ENCODE measurements around the gene CRB2. TPM values are rescaled to one million over a fixed set of nuclear protein-coding genes. Genes with fewer than 3 reads are reported as not detected.

Gene CRB2
- total RNA-seq, 1 donor from 2014 or later, result 0.93 TPM

- no peak for TF ChIP-seq CTCF (IDR thresholded peaks at IDR 0.05)
- H3K36me3 ChIP-seq, result no peaks in the 10 kb centered on the region
- H3K27me3 ChIP-seq, result no peaks in the 10 kb centered on the region
- H3K4me1 ChIP-seq, result no peaks in the 10 kb centered on the region
- no peaks in the 10 kb centered on the region for H3K9me3 ChIP-seq
- DNase-seq (peak; percentile 53), ATAC-seq (no peak)
- intact Hi-C loops (cut with DNase I), result no loop called here
- H3K4me3 ChIP-seq, result no peak overlapping the region
- H3K27ac ChIP-seq, result no peak overlapping the region
Measured at GRCh38 chr9:123420592-123421111, 64.7 kb downstream of the CRB2 start.

DNA sequence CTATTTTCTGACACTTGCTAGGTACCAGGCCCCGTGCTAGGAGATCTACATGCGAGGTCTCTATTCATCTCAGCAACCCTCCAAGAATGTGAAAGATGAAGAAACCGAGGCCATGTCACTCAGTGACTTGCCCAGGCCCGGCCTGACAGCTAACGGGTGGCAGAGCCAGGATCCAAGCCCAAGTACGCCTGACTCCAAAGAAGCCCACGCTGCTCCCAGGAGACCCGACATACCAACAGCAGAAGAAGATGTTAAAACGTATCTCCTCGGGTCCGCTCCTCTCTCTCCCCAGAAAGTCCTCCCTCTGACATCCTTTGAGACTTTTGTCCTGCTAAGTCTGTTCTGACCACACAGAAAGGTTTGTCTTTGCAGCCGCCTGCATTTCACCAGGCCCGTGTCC lies 65.2 kb downstream of the CRB2 start:
- TF ChIP-seq CTCF (IDR thresholded peaks at IDR 0.05), result no peak
- H3K27me3 ChIP-seq, result no peaks in the 10 kb centered on the region
- H3K9me3 ChIP-seq, result no peaks in the 10 kb centered on the region
- no peaks in the 10 kb centered on the region for H3K36me3 ChIP-seq
- no peaks in the 10 kb centered on the region for H3K4me1 ChIP-seq
- no peak overlapping the region for H3K27ac ChIP-seq
- ATAC-seq (no peak), DNase-seq (peak; percentile 48)
- H3K4me3 ChIP-seq, result no peak overlapping the region
- intact Hi-C loops (cut with DNase I), result no loop called here

DNA sequence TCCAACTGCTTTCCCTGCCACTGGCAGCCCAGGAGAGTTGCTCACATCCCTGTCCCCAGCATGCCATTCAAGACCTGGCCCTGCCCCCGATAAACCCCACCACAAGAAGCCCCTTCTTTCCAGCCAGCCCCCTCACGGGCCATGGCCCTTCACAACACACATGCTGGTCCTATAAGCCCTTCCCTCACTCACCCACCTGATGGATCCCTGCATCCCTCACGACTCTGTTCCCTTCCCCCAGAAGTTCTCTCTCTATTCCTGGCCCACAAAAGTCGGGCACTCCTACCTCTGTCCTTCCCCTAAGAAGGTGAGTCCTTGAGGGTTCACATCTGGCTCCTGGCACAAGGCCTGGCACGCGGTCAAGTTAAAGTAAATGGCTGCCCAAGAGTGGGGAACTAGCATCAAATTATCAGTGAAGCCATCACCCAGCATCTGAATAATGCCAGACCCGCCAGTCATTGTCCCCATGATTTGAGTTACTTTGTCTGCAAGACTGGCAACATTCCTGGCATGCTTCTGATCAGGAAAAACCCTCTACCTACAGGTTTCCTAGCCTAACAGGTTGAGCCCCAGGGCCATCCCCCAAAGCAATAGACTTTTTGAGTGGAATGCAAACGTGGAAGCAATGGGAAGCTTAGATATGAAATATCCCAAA lies 65.9 kb downstream of the CRB2 start:
- no peak for TF ChIP-seq CTCF (IDR thresholded peaks at IDR 0.05)
- Histone ChIP-seq H3K9me3 (no peaks in the 10 kb centered on the region), H3K4me3 (no peak overlapping the region), H3K36me3 (no peaks in the 10 kb centered on the region), H3K27ac (no peak overlapping the region), H3K27me3 (no peaks in the 10 kb centered on the region), H3K4me1 (no peaks in the 10 kb centered on the region)
- no peak for ATAC-seq
- peak; percentile 41 for DNase-seq
- intact Hi-C loops (cut with DNase I), result no loop called here

DNA sequence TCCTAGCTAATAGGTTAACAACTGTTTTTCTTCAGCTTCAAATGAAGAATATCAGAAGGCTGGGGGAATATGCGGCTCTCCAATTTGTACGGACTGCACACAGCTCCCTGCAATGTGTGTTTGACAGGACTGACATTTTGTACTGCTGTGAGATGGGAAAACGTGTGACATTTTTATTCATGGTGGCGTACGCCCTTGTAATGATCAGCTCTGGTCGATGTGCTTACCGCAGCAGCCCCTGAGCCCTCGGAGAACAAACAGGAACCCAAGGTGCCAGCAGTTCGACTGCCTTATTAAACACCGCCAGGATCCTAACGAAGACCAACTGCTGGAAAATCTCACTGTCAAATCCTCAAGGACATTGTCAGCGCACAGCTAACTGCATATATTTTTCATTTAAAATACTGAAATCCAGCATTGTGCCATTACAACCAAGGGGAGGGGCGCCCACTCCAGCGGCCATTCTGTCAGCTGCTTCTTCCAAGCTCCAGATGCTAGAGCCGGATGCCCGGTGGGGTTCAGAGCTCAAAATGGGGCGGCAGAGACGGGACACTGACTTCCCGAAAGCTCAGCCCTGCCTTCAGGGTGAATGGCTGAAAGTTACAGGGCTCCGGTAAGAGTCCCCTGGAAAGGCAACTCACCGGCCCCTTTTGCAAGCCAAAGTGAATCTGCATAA lies 66.8 kb downstream of the CRB2 start:
- intact Hi-C loops (cut with DNase I), result no loop called here
- Histone ChIP-seq H3K27ac (no peak overlapping the region), H3K36me3 (no peaks in the 10 kb centered on the region), H3K4me3 (no peak overlapping the region), H3K27me3 (no peaks in the 10 kb centered on the region), H3K9me3 (no peaks in the 10 kb centered on the region), H3K4me1 (no peaks in the 10 kb centered on the region)
- ATAC-seq (no peak), DNase-seq (peak; percentile 43)
- no peak for TF ChIP-seq CTCF (IDR thresholded peaks at IDR 0.05)

DNA sequence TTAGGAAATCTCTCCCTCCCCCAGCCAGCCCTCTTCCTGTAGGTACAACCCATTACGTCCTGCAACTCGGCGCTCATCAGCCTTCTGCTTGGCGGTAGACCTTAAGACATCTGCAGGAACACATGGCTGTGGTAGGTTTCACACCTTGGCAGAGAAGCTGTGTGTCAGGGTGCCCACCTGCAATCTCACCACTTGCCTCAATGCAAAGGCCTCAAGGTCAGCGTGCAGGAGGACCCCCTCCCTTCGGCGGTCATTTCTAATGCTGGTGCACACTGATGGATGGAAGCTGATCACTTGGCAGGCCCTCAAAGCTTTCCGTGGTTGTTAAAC lies 67.3 kb downstream of the CRB2 start:
- Histone ChIP-seq H3K4me1 (no peaks in the 10 kb centered on the region), H3K4me3 (no peak overlapping the region), H3K36me3 (no peaks in the 10 kb centered on the region), H3K27ac (no peak overlapping the region), H3K9me3 (no peaks in the 10 kb centered on the region), H3K27me3 (no peaks in the 10 kb centered on the region)
- DNase-seq (peak; percentile 17), ATAC-seq (no peak)
- intact Hi-C loops (cut with DNase I), result no loop called here
- no peak for TF ChIP-seq CTCF (IDR thresholded peaks at IDR 0.05)

Measured in upper lobe of right lung (tissue), 1 donor.